Tibial artery (tissue), 4 donors: Measurements from ENCODE around the gene TUSC2.

Experiments used
- DNase-seq, 2 donors: peaks; one replicate each; pipeline ENCODE4 v3.0.0-alpha.2; 2019
- H3K27ac ChIP-seq, 2 donors: fragments of 200-600 bp; sonication (generic) in 1 of 2; 1 replicate in 1 of 2; 2 replicates in 1 of 2; pipeline ENCODE4 v1.5.1; 2018 to 2019; ENCODE audit warnings: mild to moderate bottlenecking in 1 of 2
- H3K27me3 ChIP-seq, 2 donors: fragments of 200-600 bp; sonication (generic) in 1 of 2; one replicate each; pipeline versions ENCODE4 v1.5.1 to v1.6.0; 2016 to 2019
- H3K36me3 ChIP-seq, 3 donors: fragments of 200-600 bp; sonication (generic) in 2 of 3; one replicate each; pipeline ENCODE4 v1.5.1; 2016 to 2019; ENCODE audit warnings: mild to moderate bottlenecking in 2 of 3
- H3K4me1 ChIP-seq, 4 donors: fragments of 200-600 bp; sonication (generic) in 2 of 4; 1 replicate in 3 of 4; 2 replicates in 1 of 4; pipeline ENCODE4 v1.5.1; 2016 to 2019
- H3K4me3 ChIP-seq, 2 donors: fragments of 200-600 bp; sonication (generic) in 1 of 2; 1 replicate in 1 of 2; 2 replicates in 1 of 2; pipeline ENCODE4 v1.5.1; 2018 to 2019; ENCODE audit warnings: mild to moderate bottlenecking in 2 of 2
- H3K9me3 ChIP-seq, 3 donors: fragments of 200-600 bp; sonication (generic) in 1 of 3; one replicate each; pipeline ENCODE4 v1.5.1; 2016 to 2019
- CTCF ChIP-seq, 2 experiments: fragments of 200-600 bp in 1 of 2; fragments of 450-650 bp in 1 of 2; IDR thresholded peaks; one replicate each; pipeline ENCODE4 v1.5.1; 2017 to 2019; ENCODE audit warnings: antibody characterized with exemption in 2 of 2, mild to moderate bottlenecking in 1 of 2, moderate library complexity in 1 of 2
- intact Hi-C: fragments of 100-400 bp; cut with DNase I; formaldehyde crosslinking; loops from one replicate; pipeline ENCODE4 v1.15.0; 2023; ENCODE audit warnings: low total_unique reads

Gene TUSC2

GRCh38 chr3:50372349-50372748 is 44.3 kb upstream of the TUSC2 start:
- no peak for DNase-seq
- TF ChIP-seq CTCF (IDR thresholded peaks at IDR 0.05), result no peak
- Histone ChIP-seq H3K9me3 (no peaks in the 10 kb centered on the region), H3K27ac (no peak overlapping the region), H3K4me3 (no peak overlapping the region), H3K27me3 (peaks cover 0 to 36% of the 10 kb centered on the region in 2 donors), H3K4me1 (peaks cover 0 to 3% (median 0%) of the 10 kb centered on the region in 4 donors), H3K36me3 (no peaks in the 10 kb centered on the region)
- intact Hi-C loops, result no loop called here

- no peaks in the 10 kb centered on the region for H3K9me3 ChIP-seq
- TF ChIP-seq CTCF (IDR thresholded peaks at IDR 0.05), result no peak
- DNase-seq, result no peak
- H3K36me3 ChIP-seq, result no peaks in the 10 kb centered on the region
- H3K27ac ChIP-seq, result no peak overlapping the region
- peaks cover 0 to 6% (median 0%) of the 10 kb centered on the region in 4 donors for H3K4me1 ChIP-seq
- H3K27me3 ChIP-seq, result peaks cover 0 to 39% of the 10 kb centered on the region in 2 donors
- intact Hi-C loops, result no loop called here
- H3K4me3 ChIP-seq, result no peak overlapping the region
Observed at GRCh38 chr3:50371133-50371685, 43.2 kb upstream of the TUSC2 start.

- Histone ChIP-seq H3K9me3 (no peaks in the 10 kb centered on the region), H3K27ac (no peak overlapping the region), H3K4me3 (no peak overlapping the region), H3K4me1 (peaks cover 0 to 12% (median under 1%) of the 10 kb centered on the region in 4 donors), H3K27me3 (peaks cover 0 to 39% of the 10 kb centered on the region in 2 donors), H3K36me3 (no peaks in the 10 kb centered on the region)
- intact Hi-C loops, result no loop called here
- DNase-seq, result no peak
- TF ChIP-seq CTCF (IDR thresholded peaks at IDR 0.05), result peak in 1 of 2 experiments; percentile 8
Observed at GRCh38 chr3:50370594-50370993, 42.6 kb upstream of the TUSC2 start.

- Histone ChIP-seq H3K4me1 (peaks cover 3 to 25% (median 9%) of the 10 kb centered on the region in 4 donors), H3K27me3 (peaks cover 0 to 39% of the 10 kb centered on the region in 2 donors), H3K9me3 (no peaks in the 10 kb centered on the region), H3K4me3 (no peak overlapping the region), H3K36me3 (no peaks in the 10 kb centered on the region), H3K27ac (no peak overlapping the region)
- no peak for DNase-seq
- intact Hi-C loops, result no loop called here
- no peak for TF ChIP-seq CTCF (IDR thresholded peaks at IDR 0.05)
Observed at GRCh38 chr3:50369012-50369670, 41.1 kb upstream of the TUSC2 start.

- no peak for TF ChIP-seq CTCF (IDR thresholded peaks at IDR 0.05)
- intact Hi-C loops, result no loop called here
- Histone ChIP-seq H3K9me3 (no peaks in the 10 kb centered on the region), H3K4me3 (peak overlapping the region; percentile 60 to 70), H3K27ac (no peak overlapping the region), H3K36me3 (no peaks in the 10 kb centered on the region), H3K27me3 (peaks cover 0 to 14% of the 10 kb centered on the region in 2 donors), H3K4me1 (peaks cover 3 to 28% (median 9%) of the 10 kb centered on the region in 4 donors)
- no peak for DNase-seq
Observed at GRCh38 chr3:50365842-50366220, 37.8 kb upstream of the TUSC2 start.
